Coronary artery (tissue), 2 donors: ENCODE results near the gene GEMIN7.

Experiments
- DNase-seq: peaks from one replicate; pipeline ENCODE4 v3.0.0-alpha.2; 2017; ENCODE audit warnings: low spot score
- H3K27ac ChIP-seq, 2 donors: fragments of 200-600 bp; sonication (generic); one replicate each; pipeline ENCODE4 v1.5.1; 2016 to 2019
- H3K4me3 ChIP-seq: fragments of 200-600 bp; sonication (generic); 2 replicates; pipeline ENCODE4 v1.5.1; 2016; ENCODE audit warnings: mild to moderate bottlenecking, moderate library complexity
- TF ChIP-seq, protein P1 (sequence below): fragments of 200-600 bp; sonication (generic); IDR thresholded peaks from one replicate; pipeline ENCODE4 v1.5.1; 2019; ENCODE audit warnings: antibody characterized with exemption

Gene GEMIN7

DNA sequence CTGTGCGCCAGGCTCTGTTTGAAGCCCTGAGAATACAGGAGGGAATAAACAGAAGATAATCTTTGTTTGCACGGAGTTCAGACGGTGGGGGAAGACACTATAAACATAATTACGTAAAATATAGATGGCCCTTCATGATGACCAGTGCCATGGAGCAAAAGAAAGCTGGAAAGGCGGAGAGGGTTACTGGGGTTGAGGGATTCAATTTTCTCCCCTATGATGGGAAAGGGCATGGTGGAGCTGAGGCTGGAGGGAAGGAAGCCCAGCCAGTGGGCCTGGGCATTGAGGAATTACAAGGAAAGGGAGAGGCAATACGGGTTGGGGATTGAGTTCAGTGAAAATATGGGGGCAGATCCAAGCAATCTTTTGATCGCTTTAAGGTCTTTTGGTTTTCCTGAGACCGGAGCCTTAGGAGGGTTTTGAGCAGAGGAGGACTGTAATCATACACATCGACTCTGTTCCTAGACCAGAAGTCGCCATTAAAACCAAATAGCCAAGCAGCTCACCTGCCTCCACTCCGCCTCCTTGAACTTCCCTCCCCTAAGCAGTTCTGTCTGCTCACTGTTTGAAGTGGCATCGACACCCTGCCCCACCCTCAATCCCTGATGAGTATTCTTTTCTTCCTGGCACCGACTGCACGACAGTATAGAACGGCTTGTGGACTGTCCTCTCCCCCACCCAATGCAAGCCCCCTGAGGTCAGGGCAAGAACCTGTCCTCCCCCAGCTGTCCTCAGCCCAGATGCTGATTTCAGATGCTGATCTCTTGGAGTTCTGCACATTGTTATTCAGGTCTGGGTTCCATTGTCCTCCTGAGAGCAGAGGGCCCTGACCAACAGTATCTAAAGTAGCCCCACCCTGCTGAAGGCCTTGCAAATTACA lies 2.0 kb upstream of the GEMIN7 start:
- Histone ChIP-seq H3K4me3 (peak overlapping the region; percentile 74), H3K27ac (peak overlapping the region in 1 of 2 donors; percentile 83)
- TF ChIP-seq, protein P1, sequence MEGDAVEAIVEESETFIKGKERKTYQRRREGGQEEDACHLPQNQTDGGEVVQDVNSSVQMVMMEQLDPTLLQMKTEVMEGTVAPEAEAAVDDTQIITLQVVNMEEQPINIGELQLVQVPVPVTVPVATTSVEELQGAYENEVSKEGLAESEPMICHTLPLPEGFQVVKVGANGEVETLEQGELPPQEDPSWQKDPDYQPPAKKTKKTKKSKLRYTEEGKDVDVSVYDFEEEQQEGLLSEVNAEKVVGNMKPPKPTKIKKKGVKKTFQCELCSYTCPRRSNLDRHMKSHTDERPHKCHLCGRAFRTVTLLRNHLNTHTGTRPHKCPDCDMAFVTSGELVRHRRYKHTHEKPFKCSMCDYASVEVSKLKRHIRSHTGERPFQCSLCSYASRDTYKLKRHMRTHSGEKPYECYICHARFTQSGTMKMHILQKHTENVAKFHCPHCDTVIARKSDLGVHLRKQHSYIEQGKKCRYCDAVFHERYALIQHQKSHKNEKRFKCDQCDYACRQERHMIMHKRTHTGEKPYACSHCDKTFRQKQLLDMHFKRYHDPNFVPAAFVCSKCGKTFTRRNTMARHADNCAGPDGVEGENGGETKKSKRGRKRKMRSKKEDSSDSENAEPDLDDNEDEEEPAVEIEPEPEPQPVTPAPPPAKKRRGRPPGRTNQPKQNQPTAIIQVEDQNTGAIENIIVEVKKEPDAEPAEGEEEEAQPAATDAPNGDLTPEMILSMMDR = no peak
- no peak for DNase-seq

DNA sequence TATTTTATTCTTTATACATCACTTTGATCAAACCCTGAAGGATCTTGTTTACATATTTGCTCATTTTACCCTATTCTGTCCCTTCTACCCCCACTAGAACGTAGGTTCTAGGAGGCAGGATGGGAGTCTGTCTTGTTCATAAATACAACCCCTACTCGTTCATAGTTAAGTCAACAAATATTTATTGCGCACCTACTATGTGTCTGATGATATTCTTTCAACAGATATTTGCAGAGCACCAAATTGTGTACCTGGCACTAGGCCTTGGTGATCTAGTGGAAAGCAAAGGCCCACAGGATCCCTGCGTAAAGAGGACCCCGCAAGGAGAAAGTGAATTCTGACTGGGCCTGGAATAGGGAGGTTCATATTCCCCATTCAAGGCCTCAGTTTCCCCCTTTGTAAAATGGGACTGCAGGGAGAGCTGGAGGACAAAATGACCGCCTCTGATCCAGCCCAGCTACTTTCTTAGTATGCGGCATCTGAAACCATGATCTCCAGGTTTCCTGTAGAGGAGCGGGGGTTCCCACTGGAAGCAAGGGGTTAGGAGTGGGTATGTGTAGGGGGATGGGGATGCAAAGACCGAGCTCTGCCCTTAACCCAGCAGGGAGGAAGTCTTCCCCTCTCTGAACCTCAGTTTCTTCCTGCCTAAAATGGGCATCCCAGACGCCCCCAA lies 534 bp upstream of the GEMIN7 start:
- H3K4me3 ChIP-seq = peak overlapping the region; percentile 85
- TF ChIP-seq, protein P1 = no peak
- peak overlapping the region in 1 of 2 donors; percentile 74 for H3K27ac ChIP-seq
- no peak for DNase-seq

DNA sequence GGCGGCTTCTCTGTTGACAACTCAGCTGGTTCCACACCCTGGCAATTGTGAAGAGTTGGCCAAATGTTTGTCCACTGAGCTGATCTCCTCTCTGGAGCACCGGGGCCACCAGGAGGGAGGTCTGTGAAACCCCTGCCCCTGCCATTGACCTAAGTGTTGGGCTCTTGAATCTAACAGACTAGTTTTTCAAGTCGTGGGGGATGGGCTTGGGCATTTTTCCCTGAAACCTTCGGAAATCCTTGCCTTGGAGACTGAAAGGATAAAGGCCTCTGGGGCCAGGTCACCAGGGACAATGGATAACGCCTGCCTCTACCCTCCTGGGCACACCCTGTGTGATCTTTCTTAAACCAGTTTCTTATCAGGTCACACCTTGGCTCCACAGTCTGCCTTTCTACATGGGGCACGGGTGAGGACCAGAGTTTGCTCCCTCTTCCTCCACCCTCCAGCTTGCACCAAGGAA lies 881 bp downstream of the GEMIN7 start:
- TF ChIP-seq, protein P1 = no peak
- no peak for DNase-seq
- Histone ChIP-seq H3K27ac (no peak overlapping the region), H3K4me3 (peak overlapping the region; percentile 85)

DNA sequence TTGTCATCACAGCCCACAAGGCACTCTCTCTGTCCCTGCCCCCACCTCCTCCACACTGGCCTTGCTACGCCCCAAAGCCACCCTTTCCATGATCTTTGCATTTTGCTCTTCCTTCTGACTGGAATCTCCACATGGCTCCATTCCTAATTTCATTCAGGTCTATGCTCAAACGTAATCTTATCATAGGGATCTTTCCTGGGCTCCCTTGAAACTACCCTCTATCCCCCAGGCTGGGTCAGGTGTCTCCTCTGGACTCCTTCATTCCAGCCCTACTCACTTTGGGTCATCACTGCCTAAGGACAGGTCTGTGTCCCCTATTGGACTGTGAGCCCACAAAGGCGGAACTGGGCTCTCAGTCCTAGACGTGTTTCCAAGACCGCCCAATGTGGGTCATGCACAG lies 3.1 kb downstream of the GEMIN7 start:
- no peak for DNase-seq
- H3K27ac ChIP-seq = no peak overlapping the region
- TF ChIP-seq, protein P1 = no peak
- H3K4me3 ChIP-seq = no peak overlapping the region

DNA sequence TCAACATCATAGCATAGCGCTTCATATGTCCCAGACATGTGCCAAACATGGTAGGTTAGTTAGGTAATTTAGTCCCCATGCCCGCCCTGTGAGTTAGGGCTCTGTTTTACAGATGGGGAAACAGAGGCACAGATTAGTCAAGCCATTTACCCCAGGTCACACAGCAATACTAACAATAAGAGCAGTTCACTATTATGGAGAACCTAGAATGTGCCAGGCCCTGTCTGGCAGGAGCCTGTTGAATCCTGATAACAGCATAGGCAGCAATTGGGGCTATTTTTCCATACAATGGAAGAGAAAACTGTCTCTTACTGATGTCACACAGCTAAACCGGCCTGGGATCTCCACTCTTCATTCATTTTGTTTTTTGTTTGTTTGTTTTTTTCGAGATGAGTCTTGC lies 7.4 kb downstream of the GEMIN7 start:
- Histone ChIP-seq H3K27ac (no peak overlapping the region), H3K4me3 (no peak overlapping the region)
- DNase-seq = no peak
- TF ChIP-seq, protein P1 = no peak

DNA sequence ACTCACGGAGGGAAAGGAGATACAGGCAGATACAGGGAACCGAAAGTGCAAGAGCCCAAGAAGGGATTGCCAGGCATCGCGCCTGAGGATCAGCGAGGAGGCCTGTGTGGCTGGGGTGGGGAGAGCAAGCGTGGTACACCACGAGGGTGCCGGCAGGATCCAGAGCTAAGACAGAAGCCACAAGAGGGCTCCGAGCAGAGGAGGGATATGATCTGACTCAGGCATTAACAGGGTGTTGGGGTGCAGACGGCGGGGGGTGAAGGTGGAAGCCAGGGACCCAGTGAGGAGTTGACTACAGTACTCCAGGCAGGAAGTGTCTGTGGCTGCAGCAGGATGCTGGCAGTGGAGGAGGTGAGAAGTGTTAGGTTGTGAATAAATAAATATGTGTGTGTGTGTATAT lies 8.5 kb downstream of the GEMIN7 start:
- Histone ChIP-seq H3K4me3 (no peak overlapping the region), H3K27ac (no peak overlapping the region)
- TF ChIP-seq, protein P1 = no peak
- DNase-seq = no peak

DNA sequence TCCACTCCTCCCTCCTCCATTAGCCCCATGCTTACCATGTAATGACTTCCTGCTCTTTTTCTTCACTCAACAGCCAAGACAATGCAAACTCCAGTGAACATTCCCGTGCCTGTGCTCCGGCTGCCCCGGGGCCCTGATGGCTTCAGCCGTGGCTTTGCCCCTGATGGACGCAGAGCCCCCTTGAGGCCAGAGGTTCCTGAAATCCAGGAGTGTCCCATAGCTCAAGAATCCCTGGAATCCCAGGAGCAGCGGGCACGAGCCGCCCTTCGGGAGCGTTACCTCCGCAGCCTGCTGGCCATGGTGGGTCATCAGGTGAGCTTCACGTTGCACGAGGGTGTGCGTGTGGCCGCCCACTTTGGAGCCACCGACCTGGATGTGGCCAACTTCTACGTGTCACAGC lies 11.0 kb downstream of the GEMIN7 start:
- no peak for DNase-seq
- TF ChIP-seq, protein P1 = no peak
- no peak overlapping the region for H3K4me3 ChIP-seq
- no peak overlapping the region for H3K27ac ChIP-seq
